MCF 10A (cell line): ENCODE data around the gene TIMMDC1. TPM values are rescaled to one million over a fixed set of nuclear protein-coding genes. Genes with fewer than 3 reads are reported as not detected.
A peak's percentile ranks its signal among the peaks of the same experiment; 100 is the strongest.

Experiments
- BruUV-seq: library from RNA; stranded (reverse); fragments of 400-500 nt; replicated peaks from 2 replicates; lab custom pipeline; 2021; lab: Mats Ljungman, UMichigan
- CTCF ChIA-PET: fragments of 300-600 bp; sonication (Branson Sonifier 250); formaldehyde crosslinking; extraction: SDS; loops from one replicate; lab custom pipeline; 2021; ENCODE audit warnings: antibody characterized with exemption, inconsistent platforms; lab: Yijun Ruan, JAX
- POLR2A ChIA-PET: fragments of 300-600, 350-650 bp; sonication (Branson Sonifier 250); formaldehyde crosslinking; extraction: SDS; loops from one replicate; lab custom pipeline; 2020; ENCODE audit warnings: antibody characterized with exemption, inconsistent platforms; lab: Yijun Ruan, JAX
- DNase-seq: peaks from one replicate; pipeline ENCODE4 v3.0.0-alpha.2; 2018; ENCODE audit not compliant: unreplicated experiment
- H3K27ac Mint-ChIP-seq: one replicate; pipeline ENCODE4 v1.8.0; 2022; ENCODE audit warnings: mild to moderate bottlenecking, low read depth, mixed read lengths; ENCODE audit not compliant: unreplicated experiment
- H3K27me3 Mint-ChIP-seq: one replicate; pipeline ENCODE4 v1.8.0; 2022; ENCODE audit warnings: mixed read lengths; ENCODE audit not compliant: insufficient read depth, unreplicated experiment
- H3K36me3 Mint-ChIP-seq: one replicate; pipeline ENCODE4 v1.8.0; 2022; ENCODE audit warnings: mild to moderate bottlenecking, moderate library complexity, mixed read lengths; ENCODE audit not compliant: insufficient read depth, unreplicated experiment
- H3K4me1 Mint-ChIP-seq: one replicate; pipeline ENCODE4 v1.8.0; 2022; ENCODE audit warnings: mixed read lengths; ENCODE audit not compliant: insufficient read depth, unreplicated experiment
- H3K4me3 Mint-ChIP-seq: one replicate; pipeline ENCODE4 v1.8.0; 2022; ENCODE audit warnings: mild to moderate bottlenecking, moderate library complexity, mixed read lengths; ENCODE audit not compliant: unreplicated experiment
- H3K9me3 Mint-ChIP-seq: one replicate; pipeline ENCODE4 v1.8.0; 2022; ENCODE audit warnings: mixed read lengths; ENCODE audit not compliant: unreplicated experiment
- intact Hi-C: fragments of 100-400 bp; cut with micrococcal nuclease; formaldehyde crosslinking; loops from 2 replicates; pipeline ENCODE4 v1.14.1; 2022
- total RNA-seq: library from RNA; stranded (reverse); gene quantifications from 2 replicates; pipeline ENCODE4 v1.2.3, GENCODE V29; 2022
- TF ChIP-seq, protein P1 (sequence below): fragments of 200-600 bp; IDR thresholded peaks from one replicate; pipeline ENCODE4 v1.8.0; 2022; ENCODE audit warnings: antibody characterized with exemption, mild to moderate bottlenecking; ENCODE audit not compliant: unreplicated experiment

The TIMMDC1 gene
- total RNA-seq, 1 experiment from 2014 or later = 113 TPM

DNA sequence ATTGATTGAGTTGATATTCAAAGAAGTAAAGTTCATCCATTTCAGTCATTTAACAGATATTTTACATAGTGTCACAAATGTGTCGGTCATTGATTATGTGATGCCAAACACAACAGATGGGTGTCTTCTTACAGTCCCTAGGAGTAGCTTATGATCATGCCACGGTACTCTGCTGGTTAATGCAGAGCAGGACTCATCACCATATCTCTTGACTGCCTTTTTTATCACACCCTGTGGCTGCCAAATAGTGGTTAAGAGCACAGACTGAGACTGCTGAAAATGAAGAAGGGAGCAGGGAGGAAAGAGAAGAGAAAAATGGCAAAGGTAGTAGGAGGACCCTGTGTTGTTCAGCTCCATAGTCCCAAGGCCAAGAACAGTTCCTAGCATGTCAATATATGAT lies 12.8 kb upstream of the TIMMDC1 start:
- Mint-ChIP-seq H3K27ac (no peak overlapping the region), H3K9me3 (no peaks in the 10 kb centered on the region), H3K4me3 (no peak overlapping the region), H3K36me3 (peaks cover 55% of the 10 kb centered on the region), H3K27me3 (no peaks in the 10 kb centered on the region), H3K4me1 (peaks cover 5% of the 10 kb centered on the region)
- BruUV-seq = no TSS peak
- TF ChIP-seq, protein P1, sequence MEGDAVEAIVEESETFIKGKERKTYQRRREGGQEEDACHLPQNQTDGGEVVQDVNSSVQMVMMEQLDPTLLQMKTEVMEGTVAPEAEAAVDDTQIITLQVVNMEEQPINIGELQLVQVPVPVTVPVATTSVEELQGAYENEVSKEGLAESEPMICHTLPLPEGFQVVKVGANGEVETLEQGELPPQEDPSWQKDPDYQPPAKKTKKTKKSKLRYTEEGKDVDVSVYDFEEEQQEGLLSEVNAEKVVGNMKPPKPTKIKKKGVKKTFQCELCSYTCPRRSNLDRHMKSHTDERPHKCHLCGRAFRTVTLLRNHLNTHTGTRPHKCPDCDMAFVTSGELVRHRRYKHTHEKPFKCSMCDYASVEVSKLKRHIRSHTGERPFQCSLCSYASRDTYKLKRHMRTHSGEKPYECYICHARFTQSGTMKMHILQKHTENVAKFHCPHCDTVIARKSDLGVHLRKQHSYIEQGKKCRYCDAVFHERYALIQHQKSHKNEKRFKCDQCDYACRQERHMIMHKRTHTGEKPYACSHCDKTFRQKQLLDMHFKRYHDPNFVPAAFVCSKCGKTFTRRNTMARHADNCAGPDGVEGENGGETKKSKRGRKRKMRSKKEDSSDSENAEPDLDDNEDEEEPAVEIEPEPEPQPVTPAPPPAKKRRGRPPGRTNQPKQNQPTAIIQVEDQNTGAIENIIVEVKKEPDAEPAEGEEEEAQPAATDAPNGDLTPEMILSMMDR = no peak
- CTCF ChIA-PET = interaction anchor here (0.7 kb wide), 2 partner anchors 11 to 122 kb away, joined by 3 to 4 read pairs; no protein-coding TSS in a partner anchor
- intact Hi-C loops = no loop called here
- POLR2A ChIA-PET = interaction anchor here (1.8 to 1.9 kb wide), 3 partner anchors 9 to 16 kb away, joined by 5 to 9 read pairs (median 5); partner anchors contain the start of genes POGLUT1 and TIMMDC1
- no peak for DNase-seq

DNA sequence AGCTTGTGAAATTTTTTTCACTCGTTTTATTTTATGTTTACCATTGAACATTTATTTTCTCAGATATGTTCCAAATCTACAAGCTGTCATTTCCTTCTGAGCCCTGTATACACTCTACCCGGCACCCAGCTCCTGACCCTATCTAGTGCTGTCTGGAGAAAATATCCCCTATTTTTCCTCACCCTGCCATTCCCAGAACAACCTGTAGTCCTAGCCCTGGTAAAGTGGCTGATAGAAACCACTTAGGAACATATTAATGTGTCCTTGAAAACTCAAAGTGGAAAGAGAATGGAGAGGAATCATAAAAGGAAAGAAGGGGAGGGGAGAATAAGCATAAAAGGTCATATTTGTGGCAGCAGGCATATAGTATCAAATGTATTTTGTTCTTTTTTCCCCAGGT lies 8.2 kb upstream of the TIMMDC1 start:
- POLR2A ChIA-PET = interaction anchor here (0.8 to 1.4 kb wide), 3 partner anchors 8 to 187 kb away, joined by 3 to 5 read pairs (median 3); partner anchors contain the start of genes COX17 and TIMMDC1
- intact Hi-C loops = loop anchor here (10.0 kb wide), 1 partner anchor 185 kb away; the partner anchor contains the start of gene COX17
- no peak overlapping the region for H3K4me3 Mint-ChIP-seq
- TF ChIP-seq, protein P1 = no peak
- no peaks in the 10 kb centered on the region for H3K9me3 Mint-ChIP-seq
- no peaks in the 10 kb centered on the region for H3K4me1 Mint-ChIP-seq
- H3K36me3 Mint-ChIP-seq = peaks cover 50% of the 10 kb centered on the region
- CTCF ChIA-PET = interaction anchor here (1.0 to 1.1 kb wide), 2 partner anchors 15 to 607 kb away, joined by 3 read pairs; no protein-coding TSS in a partner anchor
- no peak for DNase-seq
- H3K27ac Mint-ChIP-seq = no peak overlapping the region
- H3K27me3 Mint-ChIP-seq = no peaks in the 10 kb centered on the region
- no TSS peak for BruUV-seq

DNA sequence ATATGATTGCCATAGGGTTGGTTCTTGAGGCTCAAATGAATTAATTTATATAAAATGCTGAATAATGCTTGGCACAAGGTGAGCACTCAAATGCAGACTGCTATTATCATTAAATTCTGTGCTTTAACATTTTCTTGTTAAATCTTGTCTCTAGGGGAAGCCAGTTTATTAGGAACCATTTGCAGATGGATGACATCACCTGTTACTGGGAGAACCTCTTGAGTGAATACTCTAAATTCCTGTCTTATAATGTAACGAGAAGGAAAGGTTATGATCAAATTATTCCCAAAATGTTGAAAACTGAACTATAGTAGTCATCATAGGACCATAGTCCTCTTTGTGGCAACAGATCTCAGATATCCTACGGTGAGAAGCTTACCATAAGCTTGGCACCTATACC lies 6.2 kb upstream of the TIMMDC1 start:
- no peak for DNase-seq
- H3K27me3 Mint-ChIP-seq = no peaks in the 10 kb centered on the region
- CTCF ChIA-PET = interaction anchor here (0.6 kb wide), 1 partner anchor 98 kb away, joined by 3 read pairs; no protein-coding TSS in a partner anchor
- H3K27ac Mint-ChIP-seq = no peak overlapping the region
- POLR2A ChIA-PET = no interaction called here
- H3K4me1 Mint-ChIP-seq = peaks cover under 1% of the 10 kb centered on the region
- H3K4me3 Mint-ChIP-seq = no peak overlapping the region
- BruUV-seq = no TSS peak
- TF ChIP-seq, protein P1 = no peak
- H3K36me3 Mint-ChIP-seq = peaks cover 39% of the 10 kb centered on the region
- intact Hi-C loops = loop anchor here (10.0 kb wide), 1 partner anchor 183 kb away; the partner anchor contains the start of gene COX17
- H3K9me3 Mint-ChIP-seq = no peaks in the 10 kb centered on the region

DNA sequence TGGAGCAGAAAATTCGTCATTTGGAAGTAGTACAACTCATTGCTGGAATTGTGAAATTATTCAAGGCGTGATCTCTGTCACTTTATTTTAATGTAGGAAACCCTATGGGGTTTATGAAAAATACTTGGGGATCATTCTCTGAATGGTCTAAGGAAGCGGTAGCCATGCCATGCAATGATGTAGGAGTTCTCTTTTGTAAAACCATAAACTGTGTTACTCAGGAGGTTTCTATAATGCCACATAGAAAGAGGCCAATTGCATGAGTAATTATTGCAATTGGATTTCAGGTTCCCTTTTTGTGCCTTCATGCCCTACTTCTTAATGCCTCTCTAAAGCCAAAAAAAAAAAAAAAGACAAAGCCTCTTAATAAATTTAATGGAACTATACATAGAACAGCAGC lies 5.5 kb upstream of the TIMMDC1 start:
- intact Hi-C loops = loop anchor here (10.0 kb wide), 1 partner anchor 182 kb away; the partner anchor contains the start of gene COX17
- H3K27me3 Mint-ChIP-seq = no peaks in the 10 kb centered on the region
- ChIA-PET POLR2A (no interaction called here), CTCF (interaction anchor here (0.6 kb wide), 1 partner anchor 98 kb away, joined by 3 read pairs; no protein-coding TSS in a partner anchor)
- no peak for DNase-seq
- TF ChIP-seq, protein P1 = no peak
- peaks cover 5% of the 10 kb centered on the region for H3K4me1 Mint-ChIP-seq
- BruUV-seq = TSS peak; percentile 9
- peaks cover 36% of the 10 kb centered on the region for H3K36me3 Mint-ChIP-seq
- no peak overlapping the region for H3K27ac Mint-ChIP-seq
- H3K9me3 Mint-ChIP-seq = no peaks in the 10 kb centered on the region
- no peak overlapping the region for H3K4me3 Mint-ChIP-seq
